HT1080 (cell line): ENCODE measurements around the gene DNASE1. TPM values are rescaled to one million over a fixed set of nuclear protein-coding genes. Genes with fewer than 3 reads are reported as not detected.
"Not testable (repeated sequence)": the region's sequence is repeated elsewhere in the genome, so short reads cannot be mapped to it uniquely, and the experiment has no call there.

Experiments
- DNase-seq: peaks from one replicate; pipeline ENCODE4 v3.0.0-alpha.2; 2015; ENCODE audit warnings: low read depth
- total RNA-seq: library from RNA; depleted of rRNA; stranded (reverse); fragments of >200 nt; shearing (Covaris generic); gene quantifications from 2 replicates; pipeline ENCODE4 v1.2.3, GENCODE V29; 2014

Gene DNASE1
- total RNA-seq, 1 experiment from 2014 or later: 8.1 TPM

GRCh38 chr16:3640632-3641501 lies 13.6 kb upstream of the DNASE1 start:
- DNase-seq: no peak

DNA sequence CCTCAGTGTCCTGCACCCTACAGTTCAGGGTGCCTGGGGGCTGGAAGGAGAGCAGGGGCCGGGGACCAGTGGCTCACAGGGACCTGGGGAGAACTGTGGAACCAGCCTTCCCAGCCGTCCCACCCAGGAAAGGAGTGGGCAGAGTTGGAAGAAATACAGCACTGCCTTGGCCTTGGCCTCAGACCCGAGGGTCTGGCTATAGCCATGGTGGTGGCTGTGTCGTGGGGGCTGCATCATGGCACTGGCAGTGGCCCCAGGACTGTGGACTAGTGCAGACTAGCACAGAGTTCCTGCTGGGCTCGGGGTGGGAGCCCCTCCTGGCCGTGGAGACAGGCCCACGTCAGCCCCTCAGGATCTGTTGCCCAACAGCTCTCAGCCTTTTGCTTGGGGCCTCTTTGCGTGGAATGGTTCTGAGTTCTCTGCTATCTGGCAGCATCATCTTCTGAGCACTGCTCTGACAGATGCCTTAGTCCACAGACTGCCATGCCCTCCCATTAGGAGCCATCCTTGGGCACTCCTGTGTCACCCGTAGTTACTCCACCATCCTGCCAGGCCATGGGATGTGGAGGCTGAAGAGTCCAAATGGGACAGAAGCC lies 12.6 kb upstream of the DNASE1 start:
- no peak for DNase-seq

DNA sequence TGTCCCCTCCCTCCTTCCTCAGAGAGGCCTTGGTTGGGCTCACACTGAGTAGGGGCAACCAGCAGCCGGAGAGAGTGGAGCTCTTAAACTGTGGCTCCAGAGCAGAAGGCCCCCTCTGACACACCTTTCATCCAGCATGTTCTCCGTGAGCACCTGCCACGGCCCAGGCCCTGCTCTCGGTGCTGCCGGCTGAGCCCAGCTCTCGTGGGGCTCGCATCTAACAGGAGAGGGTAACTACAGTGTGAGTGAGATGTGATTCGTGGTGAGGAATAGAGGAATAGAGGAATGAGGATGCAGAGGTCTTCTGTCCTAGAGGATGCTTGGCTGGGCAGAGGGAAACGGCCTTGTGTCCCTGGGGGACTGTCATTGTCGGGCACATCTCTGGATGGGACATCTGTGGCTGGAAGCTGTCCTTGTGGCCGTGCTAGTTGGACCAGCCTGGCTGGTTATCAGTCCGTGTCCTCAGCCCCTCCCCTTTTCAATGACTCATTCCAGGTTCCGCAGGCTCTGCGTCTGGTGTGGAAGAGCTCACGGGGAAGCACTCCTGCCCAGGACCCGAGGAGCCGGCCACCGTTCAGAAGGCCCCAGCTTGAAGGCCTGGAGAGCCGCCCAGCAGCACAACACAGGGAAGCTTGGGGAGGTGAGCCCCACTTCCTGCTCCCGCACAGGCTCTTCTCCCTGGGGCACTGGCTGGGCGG lies 11.9 kb upstream of the DNASE1 start:
- DNase-seq: no peak

DNA sequence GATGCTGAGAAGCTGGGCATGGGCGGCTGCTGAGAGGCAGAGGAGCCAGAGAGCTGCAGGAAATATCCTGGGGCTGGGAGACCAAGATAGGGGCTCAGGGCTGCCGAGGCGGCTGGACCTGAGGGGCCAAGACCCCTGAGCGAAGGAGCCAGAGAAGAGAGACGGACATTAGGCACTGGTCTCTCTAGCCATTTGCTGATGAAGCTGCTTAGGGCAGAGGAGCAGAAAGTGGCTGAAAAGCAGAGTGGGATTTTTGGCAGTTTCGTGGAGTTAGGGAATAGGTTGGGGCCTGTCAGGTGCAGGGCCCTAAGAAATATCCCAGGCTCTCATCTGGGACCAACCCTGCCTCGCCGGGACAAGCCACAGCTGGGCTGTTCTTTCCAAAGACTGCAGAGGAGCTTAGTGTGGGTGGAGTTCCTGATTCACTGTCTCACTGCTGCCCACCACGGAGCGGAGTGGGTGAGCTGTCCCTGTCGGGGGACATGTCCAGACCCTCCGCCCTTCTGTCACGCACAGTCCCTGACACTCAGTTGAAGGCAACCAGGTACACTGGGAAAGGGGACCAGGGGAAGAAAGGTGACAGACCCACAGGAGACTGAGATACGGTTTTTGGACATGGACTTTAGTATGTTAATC lies 11.3 kb upstream of the DNASE1 start:
- no peak for DNase-seq

DNA sequence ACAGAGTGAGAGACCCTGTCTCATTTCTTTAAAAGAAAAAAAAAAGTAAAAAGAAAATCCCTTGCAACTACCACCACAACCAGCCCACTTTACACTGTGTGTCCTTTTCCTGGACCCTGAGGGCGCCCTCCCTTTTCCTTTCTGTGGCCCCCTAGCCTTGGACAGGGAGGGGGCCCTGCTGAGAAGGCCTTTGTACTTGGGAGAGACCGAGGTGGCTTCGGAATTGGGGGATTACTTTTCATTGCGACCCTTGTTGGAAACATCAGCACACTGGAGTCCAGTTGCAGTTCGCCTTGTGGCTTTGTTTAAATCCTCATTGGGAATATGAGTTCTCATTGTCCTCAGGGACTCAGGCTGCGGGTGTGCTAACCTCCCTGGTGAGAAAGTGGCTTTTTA lies 9.4 kb upstream of the DNASE1 start:
- DNase-seq: no peak

DNA sequence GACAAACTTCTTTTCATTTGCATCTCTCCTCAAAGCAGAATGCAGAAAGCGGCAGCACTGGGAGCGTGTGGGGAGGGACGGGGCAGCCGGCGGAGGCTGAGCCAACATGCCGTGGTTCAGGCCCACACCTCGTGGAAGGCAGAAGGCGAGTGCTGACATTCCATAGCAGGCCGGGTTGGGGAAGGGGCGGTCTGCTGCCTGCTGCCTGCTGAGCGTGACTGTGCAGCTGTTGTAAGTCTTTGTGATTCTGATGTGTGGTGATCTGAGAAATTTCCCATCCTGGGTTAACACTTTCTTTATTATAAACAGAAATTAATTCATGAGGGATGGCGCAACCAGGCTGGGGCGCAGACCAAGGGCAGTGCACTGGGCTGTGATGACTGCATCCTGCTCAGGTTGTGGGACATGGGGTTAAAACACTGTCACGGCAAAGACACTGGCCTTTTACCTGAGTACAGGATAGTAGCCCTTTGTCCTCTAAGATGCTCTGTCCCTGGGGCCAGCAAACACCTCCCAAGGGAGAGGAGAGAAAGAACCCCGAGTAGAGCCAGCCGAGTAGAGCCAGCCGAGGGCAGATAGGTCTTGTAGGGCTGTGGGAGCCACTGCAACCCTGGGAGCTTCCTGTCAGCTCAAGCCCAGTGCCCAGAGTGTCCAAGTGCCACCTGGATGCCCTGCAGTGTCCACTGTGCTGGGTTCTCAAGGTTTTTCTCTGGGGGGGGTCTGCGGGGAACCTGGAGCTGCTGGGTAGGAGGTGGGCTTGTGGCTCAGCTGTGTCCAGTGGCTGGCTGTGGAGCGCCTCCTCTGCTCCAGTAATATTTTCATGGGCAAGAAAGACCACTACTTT lies 8.8 kb upstream of the DNASE1 start:
- DNase-seq: no peak

DNA sequence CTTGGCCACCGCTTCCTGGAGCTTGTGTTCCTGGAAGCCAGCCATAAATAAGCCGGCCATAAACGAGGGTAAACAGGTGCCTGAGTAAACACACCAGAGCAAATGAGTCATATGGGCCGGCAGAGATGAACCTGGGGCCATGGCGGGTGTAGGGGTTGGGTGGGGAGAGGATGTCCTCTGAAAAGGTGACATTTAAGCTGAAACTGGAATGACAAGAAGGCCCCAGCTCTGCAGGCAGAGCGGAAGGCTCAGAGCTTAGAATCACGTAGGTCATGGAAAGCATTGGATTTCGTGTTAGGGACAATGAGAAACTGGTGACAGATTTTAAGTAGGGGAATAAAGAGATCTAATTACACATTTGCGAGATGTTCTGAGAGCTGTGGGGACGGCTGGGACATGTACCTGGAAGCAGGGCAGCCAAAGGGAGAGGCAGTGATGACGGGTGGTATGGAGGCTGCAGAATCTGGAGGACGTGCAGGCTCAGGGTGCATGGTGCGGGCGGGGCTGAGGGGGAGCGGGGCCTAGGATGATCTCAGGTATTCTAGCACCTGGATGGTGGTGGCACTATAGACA lies 8.1 kb upstream of the DNASE1 start:
- no peak for DNase-seq

DNA sequence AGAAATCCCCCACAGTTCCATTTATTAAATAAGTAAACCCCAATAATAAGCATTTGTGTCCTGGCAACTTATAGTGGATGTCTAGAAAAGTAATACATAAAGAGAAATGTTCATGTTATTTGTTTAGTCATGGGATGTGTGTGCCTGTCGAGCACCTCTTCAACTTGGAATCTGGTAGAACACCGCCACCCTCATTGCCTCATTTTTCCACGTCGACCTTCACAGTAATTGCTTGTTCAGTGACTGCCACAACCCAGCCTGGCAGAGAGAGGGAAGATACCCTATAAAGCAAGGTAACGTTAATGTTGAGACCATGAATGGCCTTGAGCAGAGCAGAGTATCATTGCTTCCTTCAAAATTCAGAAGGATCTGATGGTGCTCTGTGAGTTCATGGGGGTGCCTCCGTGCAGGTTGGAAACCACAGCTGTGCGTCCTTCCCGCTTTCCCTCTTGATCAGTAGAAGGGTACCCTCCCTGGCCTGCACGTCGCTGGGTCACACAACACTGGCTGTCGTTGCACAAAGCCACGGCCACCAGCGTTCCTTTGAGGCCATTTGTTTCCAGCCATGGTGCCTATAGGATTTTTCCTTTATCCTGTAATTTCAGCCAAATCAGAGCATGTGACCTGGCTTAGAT lies 3.7 kb upstream of the DNASE1 start:
- no peak for DNase-seq

- no peak for DNase-seq
Observed at GRCh38 chr16:3651461-3652372, 2.8 kb upstream of the DNASE1 start.

GRCh38 chr16:3652373-3653195 lies 1.9 kb upstream of the DNASE1 start:
- no peak for DNase-seq

DNA sequence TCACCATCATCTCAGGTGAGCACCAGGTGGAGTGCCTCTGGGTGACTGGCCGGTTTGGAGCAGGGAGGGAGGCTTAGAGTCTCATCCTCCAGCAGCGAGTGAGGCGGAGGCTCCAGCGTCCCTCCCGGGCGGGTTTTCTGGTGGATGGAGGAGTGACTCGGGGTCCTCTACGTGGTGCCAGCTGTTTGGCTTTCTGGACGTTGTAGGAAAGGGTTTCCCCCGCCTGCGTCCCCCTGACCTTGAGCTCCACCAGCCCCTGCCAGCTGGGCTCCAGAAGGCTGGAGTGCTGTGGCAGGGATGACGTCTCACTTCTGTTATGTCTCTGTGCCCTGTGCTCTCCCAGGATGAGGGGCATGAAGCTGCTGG lies 522 bp downstream of the DNASE1 start:
- DNase-seq: no peak

DNA sequence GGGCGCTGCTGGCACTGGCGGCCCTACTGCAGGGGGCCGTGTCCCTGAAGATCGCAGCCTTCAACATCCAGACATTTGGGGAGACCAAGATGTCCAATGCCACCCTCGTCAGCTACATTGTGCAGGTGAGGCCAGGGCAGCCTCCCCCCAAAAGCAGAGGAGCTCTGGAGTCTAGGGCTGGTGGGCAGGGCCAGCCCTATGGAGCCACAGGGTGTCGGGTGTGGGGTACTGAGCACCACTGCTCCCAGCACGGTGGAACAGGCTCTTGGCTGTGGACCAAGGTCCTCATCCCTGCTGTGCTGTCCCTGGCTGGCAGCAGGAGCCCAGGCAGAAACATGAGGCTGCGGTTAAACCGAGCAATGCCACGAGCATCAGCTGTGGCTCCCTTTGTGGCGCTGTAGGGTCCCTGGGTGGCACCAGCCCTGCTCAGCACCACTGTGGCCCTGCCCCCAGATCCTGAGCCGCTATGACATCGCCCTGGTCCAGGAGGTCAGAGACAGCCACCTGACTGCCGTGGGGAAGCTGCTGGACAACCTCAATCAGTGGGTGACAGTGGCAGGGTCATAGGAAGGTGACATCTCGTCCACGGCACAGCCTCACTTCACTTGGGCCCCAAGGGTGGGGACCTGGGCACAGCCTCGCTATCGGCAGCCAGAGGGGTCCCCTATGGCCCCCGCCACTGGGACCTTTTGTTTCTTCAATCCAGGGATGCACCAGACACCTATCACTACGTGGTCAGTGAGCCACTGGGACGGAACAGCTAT lies 1.1 kb downstream of the DNASE1 start:
- no peak for DNase-seq

DNA sequence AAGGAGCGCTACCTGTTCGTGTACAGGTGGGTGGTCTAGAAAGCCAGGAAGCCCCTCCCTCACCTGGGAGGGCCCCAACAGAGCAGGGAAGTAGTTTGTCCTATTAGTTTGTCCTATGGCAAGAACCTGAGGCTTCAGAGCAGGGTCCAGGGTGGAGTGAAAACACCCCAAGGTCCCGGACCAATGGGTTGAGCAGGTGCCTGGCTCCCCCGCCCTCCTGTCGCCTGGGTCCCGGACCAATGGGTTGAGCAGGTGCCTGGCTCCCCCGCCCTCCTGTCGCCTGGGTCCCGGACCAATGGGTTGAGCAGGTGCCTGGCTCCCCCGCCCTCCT lies 1.6 kb downstream of the DNASE1 start:
- not testable (repeated sequence) for DNase-seq

DNA sequence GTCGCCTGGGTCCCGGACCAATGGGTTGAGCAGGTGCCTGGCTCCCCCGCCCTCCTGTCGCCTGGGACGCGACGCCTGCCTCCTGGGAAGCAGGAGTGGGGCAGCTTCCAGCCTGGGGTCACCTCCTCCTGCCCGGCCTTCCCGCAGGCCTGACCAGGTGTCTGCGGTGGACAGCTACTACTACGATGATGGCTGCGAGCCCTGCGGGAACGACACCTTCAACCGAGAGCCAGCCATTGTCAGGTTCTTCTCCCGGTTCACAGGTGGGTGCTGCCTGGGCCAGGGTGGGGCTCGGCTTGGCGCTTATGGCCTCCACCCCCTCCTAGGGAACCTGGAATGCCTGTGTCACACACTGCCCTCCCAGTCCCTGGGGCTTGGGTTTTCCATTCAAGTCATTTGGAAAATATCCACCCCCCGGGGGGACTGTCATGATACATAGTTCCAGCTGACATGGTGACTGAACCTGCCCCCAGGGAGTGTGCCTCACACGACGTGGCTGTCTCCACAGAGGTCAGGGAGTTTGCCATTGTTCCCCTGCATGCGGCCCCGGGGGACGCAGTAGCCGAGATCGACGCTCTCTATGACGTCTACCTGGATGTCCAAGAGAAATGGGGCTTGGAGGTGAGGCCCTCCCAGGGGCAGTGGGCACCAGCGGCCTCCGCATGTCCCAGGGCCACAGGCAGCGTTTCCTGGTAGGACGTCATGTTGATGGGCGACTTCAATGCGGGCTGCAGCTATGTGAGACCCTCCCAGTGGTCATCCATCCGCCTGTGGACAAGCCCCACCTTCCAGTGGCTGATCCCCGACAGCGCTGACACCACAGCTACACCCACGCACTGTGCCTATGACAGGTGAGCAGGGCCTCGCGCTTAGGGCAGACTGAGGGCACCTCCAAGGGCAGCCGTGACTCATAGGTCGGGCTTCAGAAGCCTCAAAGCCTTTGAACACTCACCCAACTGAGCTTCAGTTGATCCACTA lies 2.3 kb downstream of the DNASE1 start:
- DNase-seq: no peak

GRCh38 chr16:3659251-3659650 lies 4.8 kb downstream of the DNASE1 start:
- no peak for DNase-seq

GRCh38 chr16:3661311-3661710 lies 6.8 kb downstream of the DNASE1 start:
- DNase-seq: no peak
